Adipocyte (in vitro differentiated cells): Measurements from ENCODE around the gene HOXD11.

Experiments used
- DNase-seq: peaks from one replicate; pipeline ENCODE4 v3.0.0-alpha.2; 2015; ENCODE audit warnings: low read depth
- H3K27me3 ChIP-seq: replicated peaks from 2 replicates; pipeline ENCODE4 v1.7.0; 2013; ENCODE audit warnings: mild to moderate bottlenecking, low read length, moderate library complexity; ENCODE audit not compliant: control insufficient read depth, insufficient read depth
- H3K36me3 ChIP-seq: 2 replicates; pipeline ENCODE4 v1.7.0; 2013; ENCODE audit warnings: low read length, mild to moderate bottlenecking, moderate library complexity; ENCODE audit not compliant: control insufficient read depth, insufficient read depth, severe bottlenecking
- H3K4me1 ChIP-seq: 2 replicates; pipeline ENCODE4 v1.7.0; 2013; ENCODE audit warnings: mild to moderate bottlenecking, low read length, moderate library complexity; ENCODE audit not compliant: control insufficient read depth, insufficient read depth
- H3K4me3 ChIP-seq: 2 replicates; pipeline ENCODE4 v1.7.0; 2013; ENCODE audit warnings: mild to moderate bottlenecking, low read length, moderate library complexity
- H3K9ac ChIP-seq: 2 replicates; pipeline ENCODE4 v1.7.0; 2013; ENCODE audit warnings: mild to moderate bottlenecking, low read length, moderate library complexity
- H3K9me3 ChIP-seq: 2 replicates; pipeline ENCODE4 v1.7.0; 2013; ENCODE audit warnings: mild to moderate bottlenecking, low read length, moderate library complexity; ENCODE audit not compliant: control insufficient read depth

HOXD11 gene

GRCh38 chr2:176106581-176107539 is at the start of gene HOXD11:
TSS of gene HOXD11 (plus strand) at chr2:176107280. CDS start at chr2:176107356, 76 bp downstream.
- no peak within 1 kb of the TSS for H3K9ac ChIP-seq
- no peaks in the 10 kb centered on the region for H3K9me3 ChIP-seq
- H3K36me3 ChIP-seq: no peaks in the 10 kb centered on the region
- H3K4me1 ChIP-seq: peaks cover 15% of the 10 kb centered on the region
- no peak for DNase-seq
- H3K4me3 ChIP-seq: peak within 1 kb of the TSS; percentile 71
- peaks cover 67% of the 10 kb centered on the region for H3K27me3 ChIP-seq

GRCh38 chr2:176063958-176064357 is 43.1 kb upstream of the HOXD11 start:
- DNase-seq: no peak
- Histone ChIP-seq H3K36me3 (no peaks in the 10 kb centered on the region), H3K4me3 (no peak overlapping the region), H3K9ac (no peak overlapping the region), H3K27me3 (peaks cover 58% of the 10 kb centered on the region), H3K9me3 (no peaks in the 10 kb centered on the region), H3K4me1 (peaks cover 4% of the 10 kb centered on the region)

- no peak for DNase-seq
- H3K9me3 ChIP-seq: no peaks in the 10 kb centered on the region
- peaks cover 82% of the 10 kb centered on the region for H3K27me3 ChIP-seq
- peak overlapping the region; percentile 66 for H3K4me3 ChIP-seq
- H3K9ac ChIP-seq: peak overlapping the region; percentile 21
- H3K4me1 ChIP-seq: peaks cover 4% of the 10 kb centered on the region
- H3K36me3 ChIP-seq: no peaks in the 10 kb centered on the region
Measured at GRCh38 chr2:176066645-176067588, 40.2 kb upstream of the HOXD11 start.

- H3K9ac ChIP-seq: peak overlapping the region; percentile 21
- no peak for DNase-seq
- peaks cover 4% of the 10 kb centered on the region for H3K4me1 ChIP-seq
- H3K36me3 ChIP-seq: no peaks in the 10 kb centered on the region
- H3K4me3 ChIP-seq: peak overlapping the region; percentile 66
- H3K27me3 ChIP-seq: peaks cover 82% of the 10 kb centered on the region
- H3K9me3 ChIP-seq: no peaks in the 10 kb centered on the region
Measured at GRCh38 chr2:176067589-176068418, 39.3 kb upstream of the HOXD11 start.

GRCh38 chr2:176068419-176068832 is 38.7 kb upstream of the HOXD11 start:
- Histone ChIP-seq H3K27me3 (peaks cover 83% of the 10 kb centered on the region), H3K36me3 (no peaks in the 10 kb centered on the region), H3K9ac (no peak overlapping the region), H3K4me1 (peaks cover 4% of the 10 kb centered on the region), H3K4me3 (peak overlapping the region; percentile 66), H3K9me3 (no peaks in the 10 kb centered on the region)
- no peak for DNase-seq

- DNase-seq: no peak
- Histone ChIP-seq H3K36me3 (no peaks in the 10 kb centered on the region), H3K9me3 (peaks cover 8% of the 10 kb centered on the region), H3K4me1 (peaks cover 4% of the 10 kb centered on the region), H3K27me3 (peaks cover 97% of the 10 kb centered on the region), H3K4me3 (no peak overlapping the region), H3K9ac (no peak overlapping the region)
Measured at GRCh38 chr2:176071330-176072291, 35.5 kb upstream of the HOXD11 start.

GRCh38 chr2:176072292-176072669 is 34.8 kb upstream of the HOXD11 start:
- Histone ChIP-seq H3K27me3 (peaks cover 97% of the 10 kb centered on the region), H3K9me3 (peaks cover 8% of the 10 kb centered on the region), H3K4me1 (peaks cover 4% of the 10 kb centered on the region), H3K9ac (no peak overlapping the region), H3K4me3 (no peak overlapping the region), H3K36me3 (no peaks in the 10 kb centered on the region)
- no peak for DNase-seq

GRCh38 chr2:176072951-176073904 is 33.9 kb upstream of the HOXD11 start:
- no peak overlapping the region for H3K4me3 ChIP-seq
- DNase-seq: no peak

GRCh38 chr2:176074919-176075425 is 32.1 kb upstream of the HOXD11 start:
- no peak for DNase-seq
- no peak overlapping the region for H3K9ac ChIP-seq
- H3K9me3 ChIP-seq: peaks cover 11% of the 10 kb centered on the region
- H3K4me1 ChIP-seq: no peaks in the 10 kb centered on the region
- no peak overlapping the region for H3K4me3 ChIP-seq
- H3K27me3 ChIP-seq: peaks cover 93% of the 10 kb centered on the region
- no peaks in the 10 kb centered on the region for H3K36me3 ChIP-seq

More at GRCh38 chr2:176072951-176073904, 33.9 kb upstream of the HOXD11 start:
- Histone ChIP-seq H3K36me3 (no peaks in the 10 kb centered on the region), H3K4me1 (peaks cover 4% of the 10 kb centered on the region), H3K9ac (no peak overlapping the region), H3K9me3 (peaks cover 10% of the 10 kb centered on the region), H3K27me3 (peaks cover 94% of the 10 kb centered on the region)
